ENCODE results near the gene REEP1. TPM values are rescaled to one million over a fixed set of nuclear protein-coding genes. Genes with fewer than 3 reads are reported as not detected.
A peak's percentile ranks its signal among the peaks of the same experiment; 100 is the strongest.

Gene REEP1, protein sequence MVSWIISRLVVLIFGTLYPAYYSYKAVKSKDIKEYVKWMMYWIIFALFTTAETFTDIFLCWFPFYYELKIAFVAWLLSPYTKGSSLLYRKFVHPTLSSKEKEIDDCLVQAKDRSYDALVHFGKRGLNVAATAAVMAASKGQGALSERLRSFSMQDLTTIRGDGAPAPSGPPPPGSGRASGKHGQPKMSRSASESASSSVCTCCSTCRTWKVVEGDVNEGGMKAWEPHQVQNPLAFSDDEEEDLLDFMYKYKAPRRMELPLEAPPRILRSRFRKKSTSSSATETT
- total RNA-seq = 10 to 100 TPM in 6 of 8 experiments, 1 to 10 TPM in 1, under 1 TPM in 1; 0.31 to 98.1 (median 41.6) TPM

DNA sequence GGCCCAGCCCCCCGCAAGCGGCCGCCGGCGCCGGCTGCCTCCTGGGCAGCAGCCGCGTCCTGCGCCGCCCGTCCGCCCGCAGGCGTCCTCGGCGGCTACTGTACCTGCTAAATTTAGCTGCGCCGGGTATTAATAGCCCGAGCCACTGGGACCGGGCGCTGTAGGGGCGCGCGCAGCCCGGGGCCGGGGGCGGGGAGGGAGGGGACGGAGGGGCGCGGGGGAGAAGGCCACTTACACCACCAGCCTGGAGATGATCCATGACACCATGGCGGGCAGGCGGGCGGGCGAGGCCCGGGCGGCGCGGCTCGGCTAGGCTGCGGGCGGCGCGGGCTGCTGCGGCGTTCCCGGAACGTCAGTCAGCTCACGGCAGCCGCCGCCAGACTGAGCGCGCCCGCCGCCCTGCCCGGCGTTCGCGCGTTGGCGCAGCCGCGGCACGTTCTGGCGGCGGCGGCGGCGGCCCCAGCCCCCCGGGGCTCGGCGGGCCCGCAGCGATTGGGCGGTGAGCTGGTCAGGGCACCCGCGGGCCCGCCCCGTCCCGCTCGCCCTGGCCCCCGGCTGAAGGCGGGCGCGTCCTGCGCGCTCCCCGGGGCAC, at the start of gene REEP1:
Gene REEP1 (minus strand): TSS at position 383 of the 592 bp plus-strand sequence. CDS start 116 bp downstream, at position 267.
- in situ Hi-C loops (cut with MboI; ENCODE audit: low pct_unique_long_range_greater_than_20kb in 2 of 9, low sequenced_read_pairs in 9 of 9, unreplicated experiment in 9 of 9) = no loop called here
- Histone ChIP-seq H3K4me3 (peak within 1 kb of the TSS; percentile 67 to 88 (median 77)), H3K27ac (peak within 1 kb of the TSS; percentile 71 to 85), H3K4me1 (replicated peaks in 1 of 2) (peaks cover 9 to 13% of the 10 kb centered on the region in 2 donors)
- WGBS, 10 experiments = 0% methylated on average over 6 of the region's 87 CpGs; no CpG with 5 or more reads in 9 of the 10 experiments
- peak; percentile 62 to 85 (median 76) for ATAC-seq (replicated peaks in 6 of 8)

DNA sequence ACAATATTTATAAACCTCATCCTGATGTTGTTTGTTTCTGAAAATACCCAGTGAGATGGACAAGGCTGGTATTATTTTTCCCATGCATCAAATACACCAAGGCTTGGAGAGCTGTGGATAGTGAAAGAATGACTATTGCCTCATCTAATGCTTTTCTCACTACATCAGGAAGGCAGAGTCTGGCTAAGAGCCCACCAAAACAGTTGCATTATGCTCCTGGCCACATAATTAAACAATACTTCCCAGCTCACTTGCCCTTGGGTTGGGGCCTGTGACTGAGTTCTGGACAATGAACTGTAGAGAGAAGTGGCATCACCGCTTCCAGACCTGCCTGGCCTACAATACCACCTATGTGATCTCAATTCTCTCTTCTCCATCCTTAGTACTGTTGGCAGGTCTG, 46.4 kb upstream of the REEP1 start:
- H3K4me1 ChIP-seq (replicated peaks in 1 of 2) = no peaks in the 10 kb centered on the region
- ATAC-seq (replicated peaks in 6 of 8) = peak in 1 of 8 experiments; percentile 36
- no peak overlapping the region for H3K27ac ChIP-seq
- 0 to 75% (median 17%) methylated on average over 1 of the region's 1 CpG; no CpG with 5 or more reads in 3 of the 10 experiments for WGBS, 10 experiments
- H3K4me3 ChIP-seq = no peak overlapping the region
- in situ Hi-C loops (cut with MboI; ENCODE audit: low pct_unique_long_range_greater_than_20kb in 2 of 9, low sequenced_read_pairs in 9 of 9, unreplicated experiment in 9 of 9) = no loop called here

GRCh38 chr2:86382698-86383097, 45.3 kb upstream of the REEP1 start:
- WGBS, 10 experiments = 25 to 86% (median 41%) methylated on average over 1 to 2 of the region's 2 CpGs; no CpG with 5 or more reads in 2 of the 10 experiments

DNA sequence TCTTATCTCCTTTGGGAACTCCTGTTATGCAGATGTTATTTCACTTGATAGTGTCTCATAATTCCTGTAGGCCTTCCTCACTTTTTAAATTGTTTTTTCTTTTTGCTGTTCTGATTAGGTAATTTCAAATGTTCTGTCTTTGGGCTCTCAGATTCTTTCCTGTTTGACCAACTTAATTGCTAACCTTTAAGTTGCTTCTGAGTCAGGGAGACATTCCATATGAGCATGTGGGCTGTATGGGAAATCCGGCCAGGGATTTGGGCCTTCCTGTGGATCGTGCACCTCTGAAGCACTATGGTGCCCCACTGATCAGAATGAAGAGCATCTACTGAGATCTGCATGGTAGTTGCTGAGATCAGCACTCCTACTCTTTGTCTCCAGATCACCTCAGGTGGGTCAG, 44.7 kb upstream of the REEP1 start:
- no peak for ATAC-seq (replicated peaks in 6 of 8)
- 71 to 100% (median 89%) methylated on average over 1 to 2 of the region's 2 CpGs; no CpG with 5 or more reads in 4 of the 10 experiments for WGBS, 10 experiments
- in situ Hi-C loops (cut with MboI; ENCODE audit: low pct_unique_long_range_greater_than_20kb in 2 of 9, low sequenced_read_pairs in 9 of 9, unreplicated experiment in 9 of 9) = no loop called here
- no peak overlapping the region for H3K4me3 ChIP-seq
- H3K27ac ChIP-seq = no peak overlapping the region
- H3K4me1 ChIP-seq (replicated peaks in 1 of 2) = no peaks in the 10 kb centered on the region

More at GRCh38 chr2:86382698-86383097, 45.3 kb upstream of the REEP1 start:
- ATAC-seq (replicated peaks in 6 of 8) = no peak
- H3K4me3 ChIP-seq = no peak overlapping the region
- in situ Hi-C loops (cut with MboI; ENCODE audit: low pct_unique_long_range_greater_than_20kb in 2 of 9, low sequenced_read_pairs in 9 of 9, unreplicated experiment in 9 of 9) = no loop called here
- H3K4me1 ChIP-seq (replicated peaks in 1 of 2) = no peaks in the 10 kb centered on the region
- H3K27ac ChIP-seq = no peak overlapping the region

DNA sequence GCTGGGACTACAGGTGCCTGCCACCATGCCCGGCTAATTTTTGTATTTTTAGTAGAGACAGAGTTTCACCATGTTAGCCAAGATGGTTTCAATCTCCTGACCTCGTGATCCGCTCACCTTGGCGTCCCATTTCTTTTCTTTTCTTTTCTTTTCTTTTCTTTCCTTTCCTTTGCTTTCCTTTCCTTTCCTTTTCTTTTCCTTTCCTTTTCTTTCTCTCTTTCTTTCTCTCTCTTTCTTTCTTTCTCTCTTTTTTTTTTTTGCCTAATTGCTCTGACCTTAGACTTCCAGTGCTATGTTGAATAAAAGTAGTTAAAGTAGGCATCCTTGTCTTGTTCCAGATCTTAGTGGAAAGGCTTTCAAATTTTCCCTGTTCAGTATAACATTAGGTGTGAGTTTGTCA, 41.0 kb upstream of the REEP1 start:
- ATAC-seq (replicated peaks in 6 of 8) = no peak
- Histone ChIP-seq H3K27ac (no peak overlapping the region), H3K4me3 (no peak overlapping the region), H3K4me1 (replicated peaks in 1 of 2) (no peaks in the 10 kb centered on the region)
- in situ Hi-C loops (cut with MboI; ENCODE audit: low pct_unique_long_range_greater_than_20kb in 2 of 9, low sequenced_read_pairs in 9 of 9, unreplicated experiment in 9 of 9) = no loop called here
- 57 to 89% (median 74%) methylated on average over 1 to 4 of the region's 4 CpGs; no CpG with 5 or more reads in 2 of the 10 experiments for WGBS, 10 experiments

- Histone ChIP-seq H3K4me3 (no peak overlapping the region), H3K27ac (no peak overlapping the region), H3K4me1 (replicated peaks in 1 of 2) (no peaks in the 10 kb centered on the region)
- 0 to 100% (median 40%) methylated on average over 1 of the region's 1 CpG; no CpG with 5 or more reads in 5 of the 10 experiments for WGBS, 10 experiments
- in situ Hi-C loops (cut with MboI; ENCODE audit: low pct_unique_long_range_greater_than_20kb in 2 of 9, low sequenced_read_pairs in 9 of 9, unreplicated experiment in 9 of 9) = no loop called here
- no peak for ATAC-seq (replicated peaks in 6 of 8)
Observed at GRCh38 chr2:86375623-86376022, 38.2 kb upstream of the REEP1 start.

GRCh38 chr2:86372641-86373502, 35.4 kb upstream of the REEP1 start:
- no peaks in the 10 kb centered on the region for H3K4me1 ChIP-seq (replicated peaks in 1 of 2)
- no peak overlapping the region for H3K27ac ChIP-seq
- 7 to 64% (median 34%) methylated on average over 1 to 4 of the region's 4 CpGs; no CpG with 5 or more reads in 4 of the 10 experiments for WGBS, 10 experiments
- no peak overlapping the region for H3K4me3 ChIP-seq
- peak in 5 of 8 experiments; percentile 57 to 86 (median 82) for ATAC-seq (replicated peaks in 6 of 8)
- in situ Hi-C loops (cut with MboI; ENCODE audit: low pct_unique_long_range_greater_than_20kb in 2 of 9, low sequenced_read_pairs in 9 of 9, unreplicated experiment in 9 of 9) = loop anchor here in 3 of 9 experiments (25.0 kb wide), 2 partner anchors 136 to 161 kb away; no protein-coding TSS in a partner anchor

- Histone ChIP-seq H3K4me1 (replicated peaks in 1 of 2) (no peaks in the 10 kb centered on the region), H3K27ac (no peak overlapping the region), H3K4me3 (no peak overlapping the region)
- WGBS, 10 experiments = 14 to 90% (median 56%) methylated on average over 1 to 4 of the region's 4 CpGs
- no peak for ATAC-seq (replicated peaks in 6 of 8)
- in situ Hi-C loops (cut with MboI; ENCODE audit: low pct_unique_long_range_greater_than_20kb in 2 of 9, low sequenced_read_pairs in 9 of 9, unreplicated experiment in 9 of 9) = loop anchor here in 3 of 9 experiments (25.0 kb wide), 2 partner anchors 135 to 160 kb away; no protein-coding TSS in a partner anchor
Observed at GRCh38 chr2:86372133-86372532, 34.7 kb upstream of the REEP1 start.

GRCh38 chr2:86371527-86371926, 34.1 kb upstream of the REEP1 start:
- Histone ChIP-seq H3K4me1 (replicated peaks in 1 of 2) (no peaks in the 10 kb centered on the region), H3K27ac (no peak overlapping the region), H3K4me3 (no peak overlapping the region)
- ATAC-seq (replicated peaks in 6 of 8) = no peak
- in situ Hi-C loops (cut with MboI; ENCODE audit: low pct_unique_long_range_greater_than_20kb in 2 of 9, low sequenced_read_pairs in 9 of 9, unreplicated experiment in 9 of 9) = loop anchor here in 3 of 9 experiments (25.0 kb wide), 2 partner anchors 134 to 159 kb away; no protein-coding TSS in a partner anchor
- 0 to 95% (median 65%) methylated on average over 1 to 4 of the region's 4 CpGs for WGBS, 10 experiments

GRCh38 chr2:86370579-86370978, 33.2 kb upstream of the REEP1 start:
- WGBS, 10 experiments = 0 to 100% (median 81%) methylated on average over 1 to 3 of the region's 3 CpGs; no CpG with 5 or more reads in 2 of the 10 experiments
- peak in 2 of 8 experiments; percentile 7 to 14 for ATAC-seq (replicated peaks in 6 of 8)

GRCh38 chr2:86368161-86368824, 30.9 kb upstream of the REEP1 start:
- Histone ChIP-seq H3K4me1 (replicated peaks in 1 of 2) (no peaks in the 10 kb centered on the region), H3K27ac (no peak overlapping the region), H3K4me3 (no peak overlapping the region)
- in situ Hi-C loops (cut with MboI; ENCODE audit: low pct_unique_long_range_greater_than_20kb in 2 of 9, low sequenced_read_pairs in 9 of 9, unreplicated experiment in 9 of 9) = loop anchor here in 3 of 9 experiments (25.0 kb wide), 2 partner anchors 131 to 156 kb away; no protein-coding TSS in a partner anchor
- peak; percentile 27 to 84 (median 71) for ATAC-seq (replicated peaks in 6 of 8)
- WGBS, 10 experiments = 0 to 40% (median 1%) methylated on average over 1 to 5 of the region's 14 CpGs; no CpG with 5 or more reads in 2 of the 10 experiments

More at GRCh38 chr2:86370579-86370978, 33.2 kb upstream of the REEP1 start:
- Histone ChIP-seq H3K4me3 (no peak overlapping the region), H3K4me1 (replicated peaks in 1 of 2) (no peaks in the 10 kb centered on the region), H3K27ac (no peak overlapping the region)
- in situ Hi-C loops (cut with MboI; ENCODE audit: low pct_unique_long_range_greater_than_20kb in 2 of 9, low sequenced_read_pairs in 9 of 9, unreplicated experiment in 9 of 9) = loop anchor here in 3 of 9 experiments (25.0 kb wide), 2 partner anchors 133 to 158 kb away; no protein-coding TSS in a partner anchor

GRCh38 chr2:86367499-86367777, 30.0 kb upstream of the REEP1 start:
- no peak overlapping the region for H3K27ac ChIP-seq
- in situ Hi-C loops (cut with MboI; ENCODE audit: low pct_unique_long_range_greater_than_20kb in 2 of 9, low sequenced_read_pairs in 9 of 9, unreplicated experiment in 9 of 9) = loop anchor here in 3 of 9 experiments (25.0 kb wide), 2 partner anchors 130 to 155 kb away; no protein-coding TSS in a partner anchor
- no peaks in the 10 kb centered on the region for H3K4me1 ChIP-seq (replicated peaks in 1 of 2)
- no peak overlapping the region for H3K4me3 ChIP-seq
- no peak for ATAC-seq (replicated peaks in 6 of 8)
